DOHH2 (cell line): Measurements from ENCODE around the gene FPR3.

Experiments
- H3F3A ChIP-seq: fragments of 200-600 bp; sonication (generic), shearing (Covaris generic); 2 replicates; pipeline ENCODE4 v1.6.0; 2016; ENCODE audit warnings: antibody characterized with exemption, mild to moderate bottlenecking; ENCODE audit not compliant: control insufficient read depth, insufficient read depth
- H3K27ac ChIP-seq: fragments of 200-600 bp; sonication (generic); 2 replicates; pipeline ENCODE4 v1.5.1; 2014; ENCODE audit warnings: low read depth, mild to moderate bottlenecking, low read length, moderate library complexity
- H3K27me3 ChIP-seq: fragments of 200-600 bp; sonication (generic); 2 replicates; pipeline ENCODE4 v1.6.1; 2014; ENCODE audit warnings: mild to moderate bottlenecking, low read length, mixed read lengths; ENCODE audit not compliant: control insufficient read depth
- H3K36me3 ChIP-seq: fragments of 200-600 bp; sonication (generic); 2 replicates; pipeline ENCODE4 v1.6.1; 2014; ENCODE audit warnings: mild to moderate bottlenecking, low read length, moderate library complexity, mixed read lengths; ENCODE audit not compliant: control insufficient read depth
- H3K4me1 ChIP-seq: fragments of 200-600 bp; sonication (generic); 2 replicates; pipeline ENCODE4 v1.6.1; 2014; ENCODE audit warnings: mild to moderate bottlenecking, low read length, mixed read lengths; ENCODE audit not compliant: control insufficient read depth
- H3K4me2 ChIP-seq: fragments of 200-600 bp; sonication (generic); 2 replicates; pipeline ENCODE4 v1.6.0; 2014; ENCODE audit warnings: mild to moderate bottlenecking, low read length, moderate library complexity
- H3K4me3 ChIP-seq: fragments of 200-600 bp; sonication (generic); 2 replicates; pipeline ENCODE4 v1.5.1; 2014; ENCODE audit warnings: mild to moderate bottlenecking, low read length, mixed read lengths
- H3K79me2 ChIP-seq: fragments of 200-600 bp; sonication (generic); 2 replicates; pipeline ENCODE4 v1.6.1; 2014; ENCODE audit warnings: mild to moderate bottlenecking, low read length, mixed read lengths; ENCODE audit not compliant: control insufficient read depth
- H3K9me2 ChIP-seq: fragments of 200-600 bp; sonication (generic); replicated peaks from 2 replicates; pipeline ENCODE4 v1.6.1; 2014; ENCODE audit warnings: mild to moderate bottlenecking, low read length, mixed read lengths; ENCODE audit not compliant: control insufficient read depth
- H3K9me3 ChIP-seq: fragments of 200-600 bp; sonication (generic); 2 replicates; pipeline ENCODE4 v1.6.1; 2014; ENCODE audit warnings: antibody characterized with exemption, low read length, mixed read lengths; ENCODE audit not compliant: control insufficient read depth, insufficient read depth
- H4K20me1 ChIP-seq: fragments of 200-600 bp; sonication (generic); 2 replicates; pipeline ENCODE4 v1.6.0; 2014; ENCODE audit warnings: low read depth, mild to moderate bottlenecking, antibody characterized with exemption, low read length, moderate library complexity; ENCODE audit not compliant: control insufficient read depth, insufficient read depth
- EZH2phosphoT487 ChIP-seq: fragments of 200-600 bp; sonication (generic); IDR thresholded peaks from 2 replicates; pipeline ENCODE4 v1.6.1; 2017; ENCODE audit warnings: borderline replicate concordance, mild to moderate bottlenecking, antibody characterized with exemption, low read length, moderate library complexity, mixed read lengths
- TF ChIP-seq, protein P1 (sequence below): fragments of 200-600 bp; sonication (generic); IDR thresholded peaks from one replicate; pipeline ENCODE4 v1.5.1; 2014; ENCODE audit warnings: antibody characterized with exemption, mild to moderate bottlenecking, low read depth, low read length; ENCODE audit not compliant: poor library complexity, severe bottlenecking

FPR3 gene

DNA sequence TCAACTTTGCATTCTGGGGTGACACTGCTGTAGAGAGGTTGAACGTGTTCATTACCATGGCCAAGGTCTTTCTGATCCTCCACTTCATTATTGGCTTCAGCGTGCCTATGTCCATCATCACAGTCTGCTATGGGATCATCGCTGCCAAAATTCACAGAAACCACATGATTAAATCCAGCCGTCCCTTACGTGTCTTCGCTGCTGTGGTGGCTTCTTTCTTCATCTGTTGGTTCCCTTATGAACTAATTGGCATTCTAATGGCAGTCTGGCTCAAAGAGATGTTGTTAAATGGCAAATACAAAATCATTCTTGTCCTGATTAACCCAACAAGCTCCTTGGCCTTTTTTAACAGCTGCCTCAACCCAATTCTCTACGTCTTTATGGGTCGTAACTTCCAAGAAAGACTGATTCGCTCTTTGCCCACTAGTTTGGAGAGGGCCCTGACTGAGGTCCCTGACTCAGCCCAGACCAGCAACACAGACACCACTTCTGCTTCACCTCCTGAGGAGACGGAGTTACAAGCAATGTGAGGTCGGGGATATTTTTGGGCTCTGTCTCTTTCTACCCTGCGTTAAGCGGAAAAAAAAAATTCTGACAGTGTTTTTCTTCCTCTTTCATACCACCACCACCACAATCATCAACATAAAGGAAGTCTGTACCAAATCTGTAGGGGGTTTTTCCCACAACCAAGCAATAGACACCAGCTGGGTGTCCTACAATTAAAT lies 29.5 kb downstream of the FPR3 start:
- Histone ChIP-seq H3K79me2 (no peaks in the 10 kb centered on the region), H3K9me3 (peaks cover 26% of the 10 kb centered on the region), H3K4me2 (no peak overlapping the region), H3K27me3 (no peaks in the 10 kb centered on the region), H3K27ac (no peak overlapping the region), H3K36me3 (no peaks in the 10 kb centered on the region), H3F3A (no peaks in the 10 kb centered on the region), H3K9me2 (no peaks in the 10 kb centered on the region), H3K4me3 (no peak overlapping the region), H3K4me1 (no peaks in the 10 kb centered on the region), H4K20me1 (no peaks in the 10 kb centered on the region)
- no peak for TF ChIP-seq EZH2phosphoT487
- TF ChIP-seq, protein P1, sequence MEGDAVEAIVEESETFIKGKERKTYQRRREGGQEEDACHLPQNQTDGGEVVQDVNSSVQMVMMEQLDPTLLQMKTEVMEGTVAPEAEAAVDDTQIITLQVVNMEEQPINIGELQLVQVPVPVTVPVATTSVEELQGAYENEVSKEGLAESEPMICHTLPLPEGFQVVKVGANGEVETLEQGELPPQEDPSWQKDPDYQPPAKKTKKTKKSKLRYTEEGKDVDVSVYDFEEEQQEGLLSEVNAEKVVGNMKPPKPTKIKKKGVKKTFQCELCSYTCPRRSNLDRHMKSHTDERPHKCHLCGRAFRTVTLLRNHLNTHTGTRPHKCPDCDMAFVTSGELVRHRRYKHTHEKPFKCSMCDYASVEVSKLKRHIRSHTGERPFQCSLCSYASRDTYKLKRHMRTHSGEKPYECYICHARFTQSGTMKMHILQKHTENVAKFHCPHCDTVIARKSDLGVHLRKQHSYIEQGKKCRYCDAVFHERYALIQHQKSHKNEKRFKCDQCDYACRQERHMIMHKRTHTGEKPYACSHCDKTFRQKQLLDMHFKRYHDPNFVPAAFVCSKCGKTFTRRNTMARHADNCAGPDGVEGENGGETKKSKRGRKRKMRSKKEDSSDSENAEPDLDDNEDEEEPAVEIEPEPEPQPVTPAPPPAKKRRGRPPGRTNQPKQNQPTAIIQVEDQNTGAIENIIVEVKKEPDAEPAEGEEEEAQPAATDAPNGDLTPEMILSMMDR, result no peak

- Histone ChIP-seq H3K27me3 (no peaks in the 10 kb centered on the region), H4K20me1 (no peaks in the 10 kb centered on the region), H3K79me2 (no peaks in the 10 kb centered on the region), H3K9me3 (peaks cover 11% of the 10 kb centered on the region), H3K27ac (no peak overlapping the region), H3K4me1 (no peaks in the 10 kb centered on the region), H3K4me2 (no peak overlapping the region), H3K9me2 (no peaks in the 10 kb centered on the region), H3F3A (no peaks in the 10 kb centered on the region), H3K36me3 (no peaks in the 10 kb centered on the region), H3K4me3 (no peak overlapping the region)
- TF ChIP-seq, protein P1, result no peak
- no peak for TF ChIP-seq EZH2phosphoT487
Observed at GRCh38 chr19:51830274-51830673, 35.3 kb downstream of the FPR3 start.

GRCh38 chr19:51837145-51837544 lies 42.2 kb downstream of the FPR3 start:
- Histone ChIP-seq H3K4me1 (no peaks in the 10 kb centered on the region), H3K4me2 (no peak overlapping the region), H3F3A (no peaks in the 10 kb centered on the region), H4K20me1 (no peaks in the 10 kb centered on the region), H3K79me2 (no peaks in the 10 kb centered on the region), H3K36me3 (no peaks in the 10 kb centered on the region), H3K9me3 (peaks cover 9% of the 10 kb centered on the region; the same call in 1 of the 2 replicates), H3K27me3 (no peaks in the 10 kb centered on the region), H3K4me3 (no peak overlapping the region), H3K9me2 (no peaks in the 10 kb centered on the region), H3K27ac (no peak overlapping the region)
- no peak for TF ChIP-seq EZH2phosphoT487
- TF ChIP-seq, protein P1, result no peak
